ENCODE measurements around the gene METTL8. TPM values are rescaled to one million over a fixed set of nuclear protein-coding genes. Genes with fewer than 3 reads are reported as not detected.

METTL8 gene
- total RNA-seq, 1 donor from 2014 or later, result 6.7 TPM

DNA sequence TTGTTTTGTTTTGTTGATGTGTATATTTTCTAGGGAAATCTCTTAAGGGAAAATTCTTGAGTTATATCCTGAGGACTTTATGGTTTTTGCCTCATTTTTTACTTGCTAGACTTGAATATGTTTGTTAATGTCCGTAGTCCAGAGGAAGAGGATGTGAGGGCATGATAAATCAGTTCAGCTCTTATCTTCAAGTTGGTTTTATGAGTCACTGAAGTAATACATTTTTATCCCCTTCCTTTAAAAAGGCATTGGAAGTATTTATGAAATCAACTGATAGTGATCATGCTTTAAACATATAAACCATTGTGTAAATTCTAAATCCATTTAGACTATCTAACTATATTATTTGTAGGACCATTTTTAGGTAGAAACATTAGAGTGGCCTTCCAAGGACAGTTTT lies 44.6 kb upstream of the METTL8 start:
- Histone ChIP-seq H3K36me3 (peaks cover 15 to 36% of the 10 kb centered on the region in 2 donors), H3K27ac (no peak overlapping the region), H3K27me3 (no peaks in the 10 kb centered on the region), H3K4me3 (no peak overlapping the region), H3K9me3 (no peaks in the 10 kb centered on the region), H3K4me1 (no peaks in the 10 kb centered on the region)
- TF ChIP-seq, protein P1, sequence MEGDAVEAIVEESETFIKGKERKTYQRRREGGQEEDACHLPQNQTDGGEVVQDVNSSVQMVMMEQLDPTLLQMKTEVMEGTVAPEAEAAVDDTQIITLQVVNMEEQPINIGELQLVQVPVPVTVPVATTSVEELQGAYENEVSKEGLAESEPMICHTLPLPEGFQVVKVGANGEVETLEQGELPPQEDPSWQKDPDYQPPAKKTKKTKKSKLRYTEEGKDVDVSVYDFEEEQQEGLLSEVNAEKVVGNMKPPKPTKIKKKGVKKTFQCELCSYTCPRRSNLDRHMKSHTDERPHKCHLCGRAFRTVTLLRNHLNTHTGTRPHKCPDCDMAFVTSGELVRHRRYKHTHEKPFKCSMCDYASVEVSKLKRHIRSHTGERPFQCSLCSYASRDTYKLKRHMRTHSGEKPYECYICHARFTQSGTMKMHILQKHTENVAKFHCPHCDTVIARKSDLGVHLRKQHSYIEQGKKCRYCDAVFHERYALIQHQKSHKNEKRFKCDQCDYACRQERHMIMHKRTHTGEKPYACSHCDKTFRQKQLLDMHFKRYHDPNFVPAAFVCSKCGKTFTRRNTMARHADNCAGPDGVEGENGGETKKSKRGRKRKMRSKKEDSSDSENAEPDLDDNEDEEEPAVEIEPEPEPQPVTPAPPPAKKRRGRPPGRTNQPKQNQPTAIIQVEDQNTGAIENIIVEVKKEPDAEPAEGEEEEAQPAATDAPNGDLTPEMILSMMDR (IDR thresholded peaks at IDR 0.05), result no peak
- intact Hi-C loops (cut with DNase I), result no loop called here
- no peak for DNase-seq (ENCODE audit: low spot score in 2 of 2)

DNA sequence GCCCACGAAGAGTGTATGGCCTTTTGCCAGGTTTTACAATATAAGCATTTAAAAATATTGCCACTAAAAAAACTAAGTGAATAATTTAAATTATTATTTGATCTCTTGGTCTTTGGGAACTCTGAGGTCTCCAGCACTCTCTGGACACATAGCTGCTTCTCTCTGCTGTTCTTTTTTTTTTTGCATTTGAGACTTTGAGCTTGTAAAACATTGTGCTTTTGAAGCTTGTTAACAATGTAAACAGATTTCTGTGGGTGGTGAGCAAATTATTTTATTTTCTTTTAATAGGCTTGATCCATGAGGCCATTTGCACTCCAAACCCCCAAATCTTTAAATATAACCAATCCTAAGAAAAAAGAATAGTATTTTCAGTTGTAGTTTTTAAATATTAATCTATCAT lies 42.2 kb upstream of the METTL8 start:
- H3K36me3 ChIP-seq, result peaks cover 15 to 33% of the 10 kb centered on the region in 2 donors
- TF ChIP-seq, protein P1 (IDR thresholded peaks at IDR 0.05), result no peak

DNA sequence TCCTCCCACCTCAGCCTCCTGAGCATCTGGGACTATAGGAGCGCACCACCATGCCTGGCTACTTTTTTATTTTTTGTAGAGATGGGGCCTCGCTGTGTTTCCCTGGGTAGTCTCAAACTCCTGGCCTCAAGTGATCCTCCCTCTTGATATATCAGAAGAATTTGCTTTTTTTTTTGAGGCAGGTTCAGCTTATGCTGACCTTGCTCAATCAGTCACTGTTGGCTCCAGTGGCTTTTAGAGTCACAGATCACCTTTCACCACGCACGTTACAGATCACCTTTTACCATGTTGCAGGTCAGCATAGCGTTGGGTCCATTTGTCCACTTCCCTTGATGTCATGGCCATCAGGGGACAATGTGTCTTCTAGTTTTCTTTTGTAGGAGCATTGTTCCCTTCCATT lies 36.3 kb upstream of the METTL8 start:
- H3K4me3 ChIP-seq, result no peak overlapping the region
- TF ChIP-seq, protein P1 (IDR thresholded peaks at IDR 0.05), result no peak
- H3K36me3 ChIP-seq, result peaks cover 28 to 35% of the 10 kb centered on the region in 2 donors
- H3K27me3 ChIP-seq, result no peaks in the 10 kb centered on the region
- no peak for DNase-seq (ENCODE audit: low spot score in 2 of 2)
- intact Hi-C loops (cut with DNase I), result no loop called here
- no peaks in the 10 kb centered on the region for H3K9me3 ChIP-seq
- H3K27ac ChIP-seq, result no peak overlapping the region
- no peaks in the 10 kb centered on the region for H3K4me1 ChIP-seq

More for the DNA sequence above, 42.2 kb upstream of the METTL8 start:
- Histone ChIP-seq H3K4me3 (no peak overlapping the region), H3K9me3 (no peaks in the 10 kb centered on the region), H3K27me3 (no peaks in the 10 kb centered on the region), H3K4me1 (no peaks in the 10 kb centered on the region), H3K27ac (no peak overlapping the region)
- intact Hi-C loops (cut with DNase I), result no loop called here
- DNase-seq (ENCODE audit: low spot score in 2 of 2), result no peak

DNA sequence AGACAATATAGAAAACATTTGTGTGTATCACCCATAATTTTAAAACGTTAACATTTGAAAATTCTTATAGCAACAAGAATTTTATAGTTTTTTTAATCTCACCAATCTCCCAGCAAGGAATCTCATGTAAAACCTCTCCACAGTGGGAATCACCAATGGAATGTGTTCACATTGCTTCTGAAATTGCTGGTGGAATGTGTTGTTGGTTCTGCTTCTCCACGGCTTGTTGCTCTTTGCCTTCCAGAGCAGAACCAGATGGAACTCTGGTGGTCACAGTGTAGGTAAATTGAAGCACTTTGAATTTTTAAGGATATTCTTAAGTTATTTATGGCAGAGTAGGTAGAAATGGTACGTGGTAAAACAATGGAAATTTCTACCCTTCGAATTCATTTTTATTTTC lies 35.4 kb upstream of the METTL8 start:
- TF ChIP-seq, protein P1 (IDR thresholded peaks at IDR 0.05), result no peak
- Histone ChIP-seq H3K27me3 (no peaks in the 10 kb centered on the region), H3K9me3 (no peaks in the 10 kb centered on the region), H3K4me3 (no peak overlapping the region), H3K4me1 (no peaks in the 10 kb centered on the region), H3K27ac (no peak overlapping the region), H3K36me3 (peaks cover 21 to 25% of the 10 kb centered on the region in 2 donors)
- no peak for DNase-seq (ENCODE audit: low spot score in 2 of 2)
- intact Hi-C loops (cut with DNase I), result no loop called here

DNA sequence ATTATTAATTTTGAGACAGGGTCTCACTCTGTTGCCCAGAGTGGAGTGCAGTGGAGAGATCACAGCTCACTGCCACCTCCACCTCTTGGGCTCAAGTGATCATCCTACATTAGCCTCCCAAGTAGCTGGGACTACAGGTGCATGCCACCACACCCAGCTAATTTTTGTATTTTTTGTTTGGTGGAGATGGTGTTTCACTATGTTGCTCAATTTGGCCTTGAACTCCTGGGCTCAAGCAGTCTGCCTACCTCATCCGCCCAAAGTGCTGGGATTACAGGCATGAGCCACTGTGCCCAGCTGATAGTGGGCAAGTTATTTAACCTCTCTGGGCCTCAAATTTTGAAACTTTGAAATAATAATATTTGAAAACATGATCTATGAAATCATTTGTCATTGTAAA lies 26.7 kb upstream of the METTL8 start:
- TF ChIP-seq, protein P1 (IDR thresholded peaks at IDR 0.05), result no peak
- DNase-seq (ENCODE audit: low spot score in 2 of 2), result no peak
- intact Hi-C loops (cut with DNase I), result no loop called here
- Histone ChIP-seq H3K36me3 (peaks cover 16 to 29% of the 10 kb centered on the region in 2 donors), H3K27me3 (no peaks in the 10 kb centered on the region), H3K4me1 (no peaks in the 10 kb centered on the region), H3K4me3 (no peak overlapping the region), H3K9me3 (peaks cover 5 to 6% of the 10 kb centered on the region in 2 donors), H3K27ac (no peak overlapping the region)

DNA sequence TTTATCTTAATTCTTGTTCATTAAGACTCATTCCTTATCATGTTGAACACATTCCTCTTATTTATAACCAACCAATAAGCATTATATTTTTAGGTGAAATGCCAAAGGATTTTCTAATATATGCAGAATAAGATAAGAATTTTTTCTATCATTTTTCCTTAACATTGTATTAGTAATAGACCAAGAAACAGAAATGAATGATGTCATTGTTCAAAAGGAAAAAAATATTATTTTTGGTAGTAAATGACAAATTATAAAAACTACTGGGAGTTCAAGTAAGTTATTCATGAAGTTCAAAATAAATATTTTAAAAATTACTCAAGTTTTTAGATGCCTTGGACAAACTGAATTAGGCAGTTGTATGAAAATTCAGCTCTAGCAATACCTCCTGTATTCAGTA lies 25.7 kb upstream of the METTL8 start:
- H3K9me3 ChIP-seq, result peaks cover 5 to 6% of the 10 kb centered on the region in 2 donors
- TF ChIP-seq, protein P1 (IDR thresholded peaks at IDR 0.05), result no peak
- H3K36me3 ChIP-seq, result peaks cover 19 to 36% of the 10 kb centered on the region in 2 donors
- no peak overlapping the region for H3K4me3 ChIP-seq
- intact Hi-C loops (cut with DNase I), result no loop called here
- no peak for DNase-seq (ENCODE audit: low spot score in 2 of 2)
- H3K27ac ChIP-seq, result no peak overlapping the region
- no peaks in the 10 kb centered on the region for H3K4me1 ChIP-seq
- H3K27me3 ChIP-seq, result no peaks in the 10 kb centered on the region
